GM12892 (cell line): Measurements from ENCODE around the gene SPCS3.

Experiments
- POLR2A ChIP-seq: IDR thresholded peaks from 2 replicates; pipeline ENCODE4 v1.6.1; 2011; ENCODE audit warnings: low read depth, low read length, control low read depth
- POLR2AphosphoS5 ChIP-seq: IDR thresholded peaks from 2 replicates; pipeline ENCODE4 v1.6.1; 2011; ENCODE audit warnings: low read depth, low read length, control low read depth
- TAF1 ChIP-seq: IDR thresholded peaks from 2 replicates; pipeline ENCODE4 v1.6.1; 2011; ENCODE audit warnings: low read depth, mild to moderate bottlenecking, control low read depth, low read length, borderline replicate concordance

DNA sequence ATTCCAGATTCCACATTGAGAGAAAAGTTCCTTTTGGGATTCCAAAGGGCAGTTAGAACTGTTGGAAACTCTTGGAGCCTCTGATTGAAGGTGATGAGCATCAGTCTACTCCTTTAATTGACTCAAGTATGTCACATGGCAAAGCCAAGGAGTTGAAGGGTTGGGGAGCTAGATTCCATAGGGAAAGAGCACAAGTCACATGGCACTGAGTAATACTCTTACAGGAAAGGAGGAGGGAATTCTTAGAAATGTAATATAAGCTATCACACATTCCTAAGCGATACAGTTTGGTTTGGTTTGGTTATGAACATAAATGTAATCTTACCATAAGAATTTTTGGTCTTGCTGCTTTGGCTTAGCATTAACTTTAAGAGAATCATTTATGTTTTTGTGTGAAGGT, 15.7 kb downstream of the SPCS3 start:
- TF ChIP-seq POLR2AphosphoS5 (no peak), POLR2A (no peak), TAF1 (no peak)
